GM23248 (cell line): Measurements from ENCODE around the gene CAMK4. TPM values are rescaled to one million over a fixed set of nuclear protein-coding genes. Genes with fewer than 3 reads are reported as not detected.

ENCODE experiments used
- DNase-seq: peaks from one replicate; pipeline ENCODE4 v3.0.0-alpha.2; 2015
- H2AFZ ChIP-seq: fragments of 200-600 bp; sonication (generic); 2 replicates; pipeline ENCODE4 v1.6.1; 2016; ENCODE audit warnings: antibody characterized with exemption
- H3F3A ChIP-seq: fragments of 200-600 bp; sonication (generic); 2 replicates; pipeline ENCODE4 v1.6.1; 2016; ENCODE audit warnings: mild to moderate bottlenecking, antibody characterized with exemption, mixed run types; ENCODE audit not compliant: insufficient read depth
- H3K27ac ChIP-seq: fragments of 200-600 bp; sonication (generic); 2 replicates; pipeline ENCODE4 v1.5.1; 2016; ENCODE audit warnings: mild to moderate bottlenecking
- H3K27me3 ChIP-seq: fragments of 200-600 bp; sonication (generic); replicated peaks from 2 replicates; pipeline ENCODE4 v1.6.1; 2016; ENCODE audit warnings: mild to moderate bottlenecking; ENCODE audit not compliant: insufficient read depth
- H3K36me3 ChIP-seq: fragments of 200-600 bp; sonication (generic); 2 replicates; pipeline ENCODE4 v1.6.1; 2016; ENCODE audit warnings: low read depth, mild to moderate bottlenecking
- H3K4me1 ChIP-seq: fragments of 200-600 bp; sonication (generic); 2 replicates; pipeline ENCODE4 v1.6.1; 2016; ENCODE audit warnings: mild to moderate bottlenecking; ENCODE audit not compliant: insufficient read depth
- H3K4me2 ChIP-seq: fragments of 200-600 bp; sonication (generic); one replicate; pipeline ENCODE4 v1.6.1; 2016; ENCODE audit warnings: mild to moderate bottlenecking; ENCODE audit not compliant: unreplicated experiment
- H3K4me3 ChIP-seq: fragments of 200-600 bp; sonication (generic); 2 replicates; pipeline ENCODE4 v1.5.1; 2016; ENCODE audit warnings: mild to moderate bottlenecking
- H3K79me2 ChIP-seq: fragments of 200-600 bp; sonication (generic); 2 replicates; pipeline ENCODE4 v1.6.1; 2016; ENCODE audit warnings: mild to moderate bottlenecking; ENCODE audit not compliant: insufficient read depth
- H3K9ac ChIP-seq: fragments of 200-600 bp; sonication (generic); 2 replicates; pipeline ENCODE4 v1.6.1; 2016; ENCODE audit warnings: mild to moderate bottlenecking
- H3K9me2 ChIP-seq: fragments of 200-600 bp; sonication (generic); 2 replicates; pipeline ENCODE4 v1.6.1; 2016; ENCODE audit warnings: mixed run types, mild to moderate bottlenecking, moderate library complexity; ENCODE audit not compliant: insufficient read depth
- H3K9me3 ChIP-seq: fragments of 200-600 bp; sonication (generic); one replicate; pipeline ENCODE4 v1.6.1; 2017; ENCODE audit warnings: low read depth
- H4K20me1 ChIP-seq: fragments of 200-600 bp; sonication (generic); 2 replicates; pipeline ENCODE4 v1.6.0; 2016; ENCODE audit not compliant: insufficient read depth
- EZH2 ChIP-seq: fragments of 200-600 bp; sonication (generic); IDR thresholded peaks from 2 replicates; pipeline ENCODE4 v1.6.1; 2018; ENCODE audit warnings: antibody characterized with exemption, mild to moderate bottlenecking; ENCODE audit not compliant: insufficient read depth, poor library complexity, severe bottlenecking
- EZH2phosphoT487 ChIP-seq: fragments of 200-600 bp; sonication (generic); IDR thresholded peaks from 2 replicates; pipeline ENCODE4 v1.6.1; 2018; ENCODE audit warnings: antibody characterized with exemption, moderate library complexity, mild to moderate bottlenecking, low read depth; ENCODE audit not compliant: insufficient read depth
- WGBS, 2 experiments: methylation state at CpG; one replicate each; pipeline ENCODE4 v1.1.6; 2015 to 2017; ENCODE audit warnings: low lambda C conversion rate in 2 of 2, low coverage in 1 of 2; ENCODE audit errors: missing lambda C conversion rate in 2 of 2; 5-methylcytosine and 5-hydroxymethylcytosine counted together
- in situ Hi-C: fragments of 300-500 bp; cut with MboI; formaldehyde crosslinking; loops from 2 replicates; pipeline ENCODE4 v1.15.0; 2020
- polyA plus RNA-seq: library from polyadenylated mRNA; unstranded; fragments of >200 nt; fragmentation: Nextera tagmentation; extraction: Ambion mirVana; gene quantifications from 2 replicates; pipeline ENCODE4 v1.2.1, GENCODE V29; 2016
- total RNA-seq: library from RNA; depleted of rRNA; stranded (reverse); fragments of >200 nt; shearing (Covaris generic); gene quantifications from 2 replicates; pipeline ENCODE4 v1.2.3, GENCODE V29; 2014

The CAMK4 gene
- total and polyA plus RNA-seq, 2 experiments from 2014 or later, result 3.2 to 3.6 TPM

DNA sequence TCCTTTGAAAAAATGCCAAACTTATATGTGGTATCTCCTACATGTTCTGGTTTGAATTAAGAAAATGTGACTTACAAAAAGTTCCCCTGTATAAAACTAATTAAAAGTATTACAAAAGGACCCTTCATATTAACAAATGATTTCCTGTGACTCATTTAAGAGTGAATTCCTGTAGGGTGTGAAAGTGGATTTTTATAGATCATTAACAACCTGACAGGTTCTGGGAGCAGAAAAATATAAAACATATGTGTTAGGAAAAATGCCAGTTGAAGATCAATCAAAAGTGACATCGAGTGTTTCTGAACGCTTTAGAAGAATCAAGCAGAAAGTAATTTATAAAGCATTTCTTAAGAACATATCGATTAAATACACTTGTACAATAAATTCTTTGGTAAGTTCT lies 35.5 kb downstream of the CAMK4 start:
- no peaks in the 10 kb centered on the region for H3K9me2 ChIP-seq
- DNase-seq, result no peak
- H3K27ac ChIP-seq, result no peak overlapping the region
- H3K79me2 ChIP-seq, result no peaks in the 10 kb centered on the region
- H4K20me1 ChIP-seq, result no peaks in the 10 kb centered on the region
- H3K4me2 ChIP-seq, result no peak overlapping the region
- H3F3A ChIP-seq, result no peaks in the 10 kb centered on the region
- no peaks in the 10 kb centered on the region for H3K9me3 ChIP-seq
- H3K4me3 ChIP-seq, result no peak overlapping the region
- 0 out of 2 replicates have a peak, but pooled peaks cover 8% of the 10 kb centered on the region for H3K4me1 ChIP-seq
- in situ Hi-C loops, result no loop called here
- TF ChIP-seq EZH2phosphoT487, result no peak
- TF ChIP-seq EZH2, result no peak
- H2AFZ ChIP-seq, result no peak overlapping the region
- 6 to 7% methylated on average over 3 of the region's 3 CpGs for WGBS, 2 experiments
- H3K9ac ChIP-seq, result no peak overlapping the region
- no peaks in the 10 kb centered on the region for H3K27me3 ChIP-seq
- no peaks in the 10 kb centered on the region for H3K36me3 ChIP-seq

DNA sequence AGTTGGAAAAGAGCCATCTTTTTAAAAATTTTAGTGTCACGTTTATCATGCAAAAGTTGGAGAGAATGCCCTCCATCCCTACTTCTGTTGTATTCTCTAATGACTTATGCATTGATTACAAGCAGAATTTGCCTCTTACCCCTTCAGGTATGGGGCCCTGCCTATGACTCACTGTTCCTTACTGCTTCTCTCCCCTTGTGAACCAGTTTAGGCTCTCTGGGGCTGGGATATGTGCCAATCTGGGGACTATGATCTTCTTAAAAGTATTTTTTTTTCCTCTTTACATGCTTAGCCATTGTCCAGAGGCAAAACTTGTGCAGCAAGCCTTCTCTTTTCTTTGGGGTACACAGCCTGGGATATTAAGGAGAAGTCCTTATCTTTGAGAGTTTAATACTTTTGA lies 37.4 kb downstream of the CAMK4 start:
- Histone ChIP-seq H4K20me1 (no peaks in the 10 kb centered on the region), H3K9me2 (no peaks in the 10 kb centered on the region), H3K9ac (no peak overlapping the region), H2AFZ (no peak overlapping the region), H3K27me3 (no peaks in the 10 kb centered on the region), H3K9me3 (no peaks in the 10 kb centered on the region), H3K27ac (no peak overlapping the region), H3F3A (no peaks in the 10 kb centered on the region), H3K36me3 (no peaks in the 10 kb centered on the region), H3K79me2 (no peaks in the 10 kb centered on the region), H3K4me2 (no peak overlapping the region), H3K4me1 (0 out of 2 replicates have a peak, but pooled peaks cover 8% of the 10 kb centered on the region), H3K4me3 (no peak overlapping the region)
- no peak for TF ChIP-seq EZH2phosphoT487
- no peak for TF ChIP-seq EZH2
- in situ Hi-C loops, result no loop called here
- no peak for DNase-seq
- WGBS, 2 experiments, result 21 to 35% methylated on average over 1 of the region's 1 CpG

DNA sequence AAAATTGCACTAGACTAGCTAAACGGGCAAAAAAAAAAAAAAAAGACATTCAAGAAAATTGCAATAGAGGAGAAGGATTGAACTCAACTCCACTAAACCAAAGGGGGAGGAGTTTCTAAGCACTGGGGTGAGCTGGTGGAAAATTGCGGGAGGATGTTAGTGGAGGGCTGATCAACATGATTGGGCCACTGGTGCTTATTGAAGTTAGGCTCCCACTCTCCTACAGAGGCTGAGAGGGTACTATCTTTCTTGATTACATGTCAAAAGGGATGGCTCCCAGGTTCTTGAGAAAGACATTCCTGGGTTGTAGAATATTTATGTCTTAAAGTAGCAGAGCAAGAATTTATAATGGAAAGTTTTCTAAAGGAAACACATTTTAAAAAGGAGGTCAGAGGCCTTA lies 38.0 kb downstream of the CAMK4 start:
- WGBS, 2 experiments, result 39 to 42% methylated on average over 2 of the region's 2 CpGs
- Histone ChIP-seq H3K4me1 (0 out of 2 replicates have a peak, but pooled peaks cover 8% of the 10 kb centered on the region), H4K20me1 (no peaks in the 10 kb centered on the region), H2AFZ (no peak overlapping the region), H3K79me2 (no peaks in the 10 kb centered on the region), H3F3A (no peaks in the 10 kb centered on the region), H3K9me2 (no peaks in the 10 kb centered on the region), H3K4me2 (no peak overlapping the region), H3K4me3 (no peak overlapping the region), H3K9me3 (no peaks in the 10 kb centered on the region), H3K27me3 (no peaks in the 10 kb centered on the region), H3K9ac (no peak overlapping the region), H3K36me3 (no peaks in the 10 kb centered on the region), H3K27ac (no peak overlapping the region)
- in situ Hi-C loops, result no loop called here
- TF ChIP-seq EZH2phosphoT487 (no peak), EZH2 (no peak)
- DNase-seq, result no peak

DNA sequence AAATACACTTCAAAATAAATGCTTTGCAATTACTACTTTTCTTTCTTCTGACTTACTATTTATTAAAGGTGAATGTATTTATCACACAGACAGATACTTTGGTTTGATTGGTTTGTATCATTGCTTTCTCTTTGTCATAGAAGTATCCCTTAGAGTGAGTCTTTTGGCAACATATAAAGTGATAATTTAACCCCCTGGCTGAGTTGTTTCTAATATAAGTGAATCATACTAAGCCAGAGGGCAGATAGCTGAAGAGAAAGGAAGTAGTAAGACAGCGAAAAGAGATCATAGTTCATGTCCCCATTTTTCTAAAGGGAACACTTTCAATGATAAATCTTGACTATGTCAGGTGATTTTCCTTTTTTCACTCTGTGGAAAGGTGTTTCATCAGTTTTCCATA lies 38.6 kb downstream of the CAMK4 start:
- Histone ChIP-seq H3K9me2 (no peaks in the 10 kb centered on the region), H3K4me2 (no peak overlapping the region), H3F3A (no peaks in the 10 kb centered on the region), H2AFZ (no peak overlapping the region), H3K4me1 (0 out of 2 replicates have a peak, but pooled peaks cover 8% of the 10 kb centered on the region), H3K9me3 (no peaks in the 10 kb centered on the region), H3K9ac (no peak overlapping the region), H3K27me3 (no peaks in the 10 kb centered on the region), H3K36me3 (no peaks in the 10 kb centered on the region), H4K20me1 (no peaks in the 10 kb centered on the region), H3K27ac (no peak overlapping the region), H3K4me3 (no peak overlapping the region), H3K79me2 (no peaks in the 10 kb centered on the region)
- 73 to 89% methylated on average over 1 of the region's 1 CpG for whole genome bisulfite sequencing, 2 experiments
- no peak for TF ChIP-seq EZH2phosphoT487
- no peak for TF ChIP-seq EZH2
- in situ Hi-C loops, result no loop called here
- DNase-seq, result no peak

DNA sequence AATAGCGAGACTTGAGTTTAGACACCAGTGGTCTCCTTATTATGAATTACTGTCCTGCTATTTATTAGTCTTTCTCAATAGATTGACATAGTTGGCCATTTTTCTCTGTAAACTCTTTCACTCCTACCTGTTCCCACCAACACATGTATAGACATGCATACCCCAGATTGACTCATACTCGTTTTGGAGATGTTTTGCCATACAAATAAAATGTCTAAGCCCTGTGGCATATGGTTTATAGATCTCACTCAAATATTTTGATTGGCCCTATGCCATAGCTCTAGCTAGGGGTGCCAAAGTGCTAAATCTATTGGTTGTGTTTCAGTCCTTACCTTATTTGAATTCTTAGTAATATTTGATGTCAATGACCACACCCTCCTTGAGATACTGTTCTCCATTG lies 42.3 kb downstream of the CAMK4 start:
- Histone ChIP-seq H3K4me1 (no peaks in the 10 kb centered on the region), H3K36me3 (no peaks in the 10 kb centered on the region), H3K4me2 (no peak overlapping the region), H3F3A (no peaks in the 10 kb centered on the region), H3K9ac (no peak overlapping the region), H3K4me3 (no peak overlapping the region), H4K20me1 (no peaks in the 10 kb centered on the region), H3K27ac (no peak overlapping the region), H3K9me2 (no peaks in the 10 kb centered on the region), H2AFZ (no peak overlapping the region), H3K79me2 (no peaks in the 10 kb centered on the region), H3K27me3 (no peaks in the 10 kb centered on the region), H3K9me3 (no peaks in the 10 kb centered on the region)
- in situ Hi-C loops, result no loop called here
- DNase-seq, result no peak
- TF ChIP-seq EZH2 (no peak), EZH2phosphoT487 (no peak)
- 31 to 35% methylated on average over 2 of the region's 2 CpGs for WGBS, 2 experiments
